Left renal cortex interstitium (tissue), 4 donors: ENCODE data around the gene USP25. TPM values are rescaled to one million over a fixed set of nuclear protein-coding genes. Genes with fewer than 3 reads are reported as not detected.
"Not testable (repeated sequence)": the region's sequence is repeated elsewhere in the genome, so short reads cannot be mapped to it uniquely, and the experiment has no call there.

Experiments
- DNase-seq, 4 donors: peaks; one replicate each; pipeline ENCODE4 v3.0.0-alpha.2; 2013; ENCODE audit warnings: low read depth in 4 of 4, low spot score in 2 of 4, missing footprints in 1 of 4
- polyA plus RNA-seq, 4 donors: library from polyadenylated mRNA; unstranded; fragments of 120-200 nt; gene quantifications; one replicate each; pipeline ENCODE4 v1.2.1, GENCODE V29; 2013; ENCODE audit not compliant: insufficient read length in 4 of 4

The USP25 gene
- polyA plus RNA-seq, 4 donors = 41.0 to 54.9 (median 51.0) TPM

DNA sequence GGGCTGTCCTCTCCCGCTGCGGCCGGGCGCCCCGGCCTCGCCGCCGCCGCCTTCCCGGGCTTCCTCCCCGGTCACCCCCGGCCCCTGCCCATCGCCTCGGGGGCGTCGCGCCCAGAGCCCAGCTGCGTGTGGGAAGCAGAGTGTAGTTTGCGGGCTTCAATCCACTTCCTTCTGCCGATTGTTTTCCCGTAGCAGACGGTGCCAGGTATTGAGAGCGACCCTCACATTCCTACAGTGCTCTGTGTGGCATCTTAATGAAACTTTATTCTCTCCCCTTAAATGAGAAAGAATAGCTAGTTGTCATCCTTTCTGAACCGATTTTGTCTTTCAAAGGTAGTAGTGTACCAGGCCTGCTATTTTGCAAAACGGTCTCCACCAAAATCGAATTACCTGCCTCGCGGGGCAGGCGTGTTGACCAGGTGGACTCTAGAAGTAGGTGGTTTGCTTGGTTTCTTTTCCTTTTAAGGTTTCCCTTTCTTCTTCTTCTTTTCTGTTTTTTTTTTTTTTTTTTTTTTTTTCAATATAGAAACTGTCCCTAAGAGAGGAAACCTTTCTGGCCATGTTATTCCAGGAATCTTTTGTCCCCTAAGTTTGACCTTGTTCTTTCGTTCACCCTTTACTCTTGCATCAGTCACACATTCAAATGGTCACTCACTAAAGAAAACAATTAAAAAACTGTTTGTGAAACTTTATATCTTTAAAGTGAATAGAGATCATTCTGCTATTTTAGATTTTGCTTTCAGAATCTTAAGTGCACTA is 881 bp downstream of the USP25 start:
- peak in 1 of 4 donors; percentile 39 for DNase-seq

DNA sequence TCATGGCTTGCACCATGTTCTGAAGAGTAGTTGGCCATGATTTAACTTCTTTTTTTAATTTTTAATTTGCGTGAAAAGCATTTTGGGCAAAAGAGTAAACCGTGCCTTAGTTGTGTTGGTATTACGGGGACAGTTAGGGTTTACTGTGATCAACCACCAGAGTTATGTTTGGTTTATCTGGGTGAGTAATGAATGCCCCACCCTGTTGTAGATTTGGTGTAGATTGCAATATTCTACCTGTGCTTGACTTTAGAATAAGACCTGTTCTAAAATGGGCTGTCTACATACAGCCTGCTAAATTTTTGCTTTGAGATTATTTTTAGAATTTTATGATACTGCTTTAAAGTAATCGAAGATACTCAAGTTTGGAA is 1.4 kb downstream of the USP25 start:
- DNase-seq = peak in 1 of 4 donors; percentile 29

DNA sequence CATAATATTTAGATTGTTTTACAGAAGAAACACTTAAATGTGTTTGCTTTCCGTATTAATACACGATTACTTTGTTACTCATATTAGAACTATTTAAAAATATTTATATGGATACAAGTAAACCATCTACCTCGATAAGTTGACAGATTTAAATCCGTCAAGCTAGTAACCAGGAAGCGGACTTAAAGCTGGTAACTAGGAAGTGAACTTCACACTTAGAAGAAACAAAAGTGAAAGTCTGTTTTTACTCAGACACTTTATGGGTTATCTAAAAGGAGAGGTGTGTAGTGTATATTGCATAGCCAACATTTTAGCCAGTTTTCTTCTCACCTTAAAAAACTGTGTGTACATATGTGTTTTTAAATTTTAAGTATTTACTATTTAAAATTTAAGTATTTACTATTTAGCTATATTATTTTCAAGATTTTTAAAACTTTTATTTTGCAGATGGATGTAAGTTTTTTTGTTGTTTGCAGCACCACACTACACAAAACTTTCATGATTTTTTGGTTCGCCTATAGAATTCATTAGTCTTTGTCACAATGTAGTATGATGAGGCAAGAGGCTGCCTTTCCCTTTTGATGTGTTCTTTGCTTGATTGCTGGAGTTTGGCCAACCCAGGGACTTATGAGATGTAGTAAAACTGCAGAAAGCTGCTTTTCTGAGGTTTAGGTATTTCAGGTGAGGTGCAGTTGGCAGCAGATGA is 2.7 kb downstream of the USP25 start:
- no peak for DNase-seq

DNA sequence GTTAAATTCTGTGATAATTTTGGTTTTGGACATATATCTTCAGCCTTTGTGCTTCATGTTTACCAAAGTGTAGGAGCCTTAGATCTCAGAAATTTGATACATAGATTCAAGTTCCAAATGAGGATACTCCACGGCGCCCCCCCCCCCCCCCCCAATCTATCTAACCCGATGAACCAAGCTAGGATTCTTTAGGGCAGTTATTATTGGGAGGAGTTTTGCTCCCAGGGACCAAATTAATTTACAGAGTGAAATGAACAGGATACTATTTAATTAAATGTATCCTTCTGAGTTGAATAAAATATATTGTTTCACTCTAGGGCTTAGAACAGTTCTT is 3.2 kb downstream of the USP25 start:
- DNase-seq = no peak

DNA sequence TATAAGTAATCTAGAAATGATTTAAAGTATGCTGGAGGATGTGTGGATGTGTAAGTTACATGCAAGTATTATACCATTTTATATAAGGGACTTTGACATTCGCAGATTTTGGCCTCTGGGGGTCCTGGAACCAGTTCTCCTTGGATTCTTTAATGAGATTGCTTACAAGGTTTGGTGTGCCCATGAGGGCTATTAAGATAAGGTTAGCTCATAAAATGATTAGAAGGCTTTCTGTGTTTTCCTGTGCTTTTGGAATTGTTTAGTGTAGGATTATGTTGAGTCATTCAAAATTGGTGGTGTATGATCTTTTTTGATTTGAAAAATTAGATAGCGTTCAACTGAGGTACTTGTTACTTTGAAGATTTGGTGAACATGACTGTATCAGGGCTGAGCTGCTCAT is 5.6 kb downstream of the USP25 start:
- no peak for DNase-seq

DNA sequence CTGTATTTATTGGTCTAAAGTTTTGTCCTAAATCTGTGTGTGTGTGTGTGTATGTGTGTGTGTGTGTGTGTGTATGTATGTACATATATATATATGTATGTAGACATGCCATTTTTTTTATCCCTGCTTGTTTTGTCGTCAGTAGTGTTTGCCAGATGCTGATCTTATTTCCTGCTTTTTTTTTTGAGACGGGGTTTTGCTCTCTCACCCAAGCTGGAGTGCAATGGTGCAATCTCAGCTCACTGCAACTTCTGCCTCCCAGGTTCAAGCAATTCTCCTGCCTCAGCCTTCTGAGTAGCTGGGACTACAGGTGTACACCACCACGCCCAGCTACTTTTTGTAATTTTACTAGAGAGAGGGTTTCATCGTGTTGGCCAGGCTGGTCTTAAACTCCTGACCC is 6.1 kb downstream of the USP25 start:
- DNase-seq = not testable (repeated sequence)

DNA sequence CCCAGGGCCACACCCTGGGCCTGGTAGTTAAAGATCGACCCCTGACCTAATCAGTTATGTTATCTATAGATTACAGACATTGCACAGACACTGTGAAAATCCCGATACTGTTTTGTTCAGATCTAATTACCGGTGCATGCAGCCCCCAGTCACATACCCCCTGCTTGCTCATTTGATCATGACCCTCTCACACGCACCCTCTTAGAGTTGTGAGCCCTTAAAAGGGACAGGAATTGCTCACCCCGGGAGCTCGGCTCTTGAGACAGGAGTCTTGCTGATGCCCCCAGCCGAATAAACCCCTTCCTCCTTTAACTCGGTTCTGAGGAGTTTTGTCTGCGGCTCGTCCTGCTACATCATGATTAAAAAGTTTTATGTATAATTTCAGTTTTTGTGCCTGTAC is 9.0 kb downstream of the USP25 start:
- not testable (repeated sequence) for DNase-seq

DNA sequence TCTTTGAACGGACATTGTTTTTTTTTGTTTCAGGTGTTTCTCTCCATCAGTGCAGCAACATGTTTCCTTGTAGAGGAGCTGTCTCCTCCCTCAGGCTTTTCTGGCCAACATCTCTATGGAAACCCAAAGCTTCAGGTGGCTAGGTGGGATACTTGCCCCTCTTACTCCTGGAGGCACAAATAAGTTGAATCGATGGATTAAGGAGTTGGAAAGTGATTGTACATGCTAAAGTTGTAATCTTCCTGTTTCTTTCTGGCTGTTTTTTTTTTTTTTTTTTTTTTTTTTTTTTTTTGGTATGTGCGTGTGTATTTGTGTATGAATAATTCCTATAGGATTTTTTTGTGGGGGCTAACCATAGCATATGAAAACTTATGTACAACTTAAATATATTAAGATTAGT is 10.6 kb downstream of the USP25 start:
- no peak for DNase-seq

DNA sequence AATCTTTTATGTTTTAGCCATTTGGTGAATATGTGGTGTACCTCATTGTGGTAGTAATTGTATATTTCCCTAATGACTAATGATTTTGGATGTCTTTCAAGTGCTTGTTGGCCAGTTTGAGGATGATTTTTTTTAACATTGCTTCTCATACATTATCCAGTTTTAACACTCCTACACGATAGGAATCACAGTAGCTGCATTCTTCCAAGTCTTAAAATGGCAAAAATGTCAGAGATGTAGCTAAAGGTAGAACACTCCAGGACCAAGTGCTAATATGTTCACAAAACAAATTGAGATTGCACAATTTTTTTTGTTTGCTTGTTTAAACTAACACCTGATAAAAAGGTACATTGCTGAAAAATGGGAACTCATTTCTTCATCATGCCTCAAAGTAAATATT is 11.7 kb downstream of the USP25 start:
- no peak for DNase-seq

DNA sequence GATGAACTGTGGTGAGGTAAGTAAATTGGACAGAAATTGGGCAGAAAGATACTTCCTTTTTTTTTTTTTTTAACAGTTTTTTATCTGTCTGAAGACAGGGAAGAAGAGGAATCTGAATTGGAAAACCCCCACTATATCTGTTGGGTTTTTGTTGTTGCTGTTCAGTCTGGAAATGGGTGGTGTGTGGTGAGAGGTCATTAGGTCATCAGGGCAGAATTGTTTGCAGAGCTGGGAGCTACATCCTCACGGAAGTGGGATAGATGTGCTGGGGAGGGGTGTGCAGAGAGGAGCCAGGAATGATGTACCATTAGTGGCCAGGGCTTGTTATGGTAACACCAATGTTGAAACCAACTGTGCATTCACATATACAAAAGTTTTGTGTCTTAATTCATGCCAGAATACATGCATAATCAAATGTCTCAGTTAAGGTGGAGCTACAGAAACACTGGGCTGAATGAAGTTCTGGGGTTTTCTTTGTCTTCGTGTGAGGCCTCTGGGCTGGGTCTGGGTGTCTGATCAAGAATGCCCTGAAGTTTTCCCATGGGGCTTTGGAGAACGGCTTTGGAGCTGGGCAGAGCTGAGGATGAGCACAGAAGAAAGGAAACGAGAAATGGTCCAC is 12.4 kb downstream of the USP25 start:
- DNase-seq = no peak

DNA sequence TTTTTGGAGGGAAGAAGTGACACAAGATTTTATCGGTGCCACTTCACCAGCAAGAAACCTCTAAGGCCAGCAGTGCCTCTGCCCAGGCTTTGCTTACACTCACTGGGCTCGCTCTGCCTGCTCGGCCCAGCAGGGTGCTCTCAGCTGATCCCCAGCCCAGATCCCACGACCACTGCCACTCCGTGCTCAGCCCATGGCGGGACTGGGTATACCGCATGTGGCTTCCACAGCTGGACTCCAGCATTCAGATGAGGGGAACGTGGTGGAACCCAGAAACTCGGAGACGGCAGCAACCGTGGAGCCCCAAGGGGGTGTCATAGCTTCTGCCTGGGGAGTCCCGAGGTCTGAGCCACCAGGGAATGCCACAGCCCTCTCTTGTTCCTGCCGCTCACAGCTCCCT is 12.9 kb downstream of the USP25 start:
- DNase-seq = no peak

DNA sequence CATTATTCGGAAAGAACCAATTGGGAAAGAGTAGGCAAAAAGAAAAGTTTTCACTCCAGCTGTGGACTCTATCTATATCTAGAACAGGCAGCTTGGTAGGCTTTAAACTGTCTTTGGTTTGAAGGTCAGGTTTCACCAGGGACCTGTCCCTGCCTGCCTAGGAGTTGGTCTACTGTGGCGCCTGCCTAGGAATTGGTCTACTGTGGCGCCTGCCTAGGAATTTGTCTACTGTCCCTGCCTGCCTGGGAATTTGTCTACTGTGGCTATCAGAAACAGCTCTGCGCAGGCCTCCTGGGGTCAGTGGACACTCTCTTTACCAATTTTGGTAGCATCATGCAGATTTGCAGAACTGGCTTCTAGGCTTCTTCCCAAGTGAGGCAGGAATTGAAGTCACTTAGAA is 13.8 kb downstream of the USP25 start:
- DNase-seq = no peak

DNA sequence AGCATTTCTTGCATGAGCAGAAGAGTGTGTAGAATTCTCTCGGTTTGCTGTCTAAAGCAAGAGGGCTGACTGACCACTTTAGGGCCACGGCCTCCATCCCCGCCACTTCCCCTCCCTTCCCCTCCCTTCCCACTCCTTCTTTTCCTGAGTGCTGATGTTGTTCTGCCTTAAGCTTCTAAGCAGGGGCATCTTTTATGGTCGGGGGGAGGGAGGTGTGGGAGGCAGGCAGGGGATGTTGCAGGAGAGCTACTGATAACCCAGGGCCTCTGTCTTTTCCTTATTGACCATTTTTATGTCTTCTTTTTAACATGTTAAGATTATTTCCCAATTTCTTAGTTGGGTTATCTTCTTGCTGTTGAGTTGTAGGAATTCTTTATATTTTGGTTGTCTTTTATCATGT is 15.1 kb downstream of the USP25 start:
- no peak for DNase-seq

DNA sequence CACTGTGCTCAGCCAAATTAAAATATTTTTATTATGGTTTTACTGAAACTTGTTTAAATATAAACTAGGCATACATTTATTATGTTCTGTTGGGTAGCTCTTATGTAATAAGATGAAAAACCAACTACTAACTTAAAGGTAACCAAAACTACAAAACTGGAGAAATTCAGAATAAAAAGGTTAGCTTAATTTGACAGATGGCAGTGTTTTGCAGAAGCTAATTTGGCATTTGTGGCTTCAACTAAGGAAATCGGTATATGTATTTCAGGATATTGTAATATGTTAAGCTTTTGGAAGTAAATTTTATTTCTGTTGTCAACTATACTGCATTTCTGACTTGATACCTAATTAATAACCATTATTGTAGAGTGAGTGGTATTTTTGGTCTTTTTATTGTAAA is 18.8 kb downstream of the USP25 start:
- DNase-seq = no peak

DNA sequence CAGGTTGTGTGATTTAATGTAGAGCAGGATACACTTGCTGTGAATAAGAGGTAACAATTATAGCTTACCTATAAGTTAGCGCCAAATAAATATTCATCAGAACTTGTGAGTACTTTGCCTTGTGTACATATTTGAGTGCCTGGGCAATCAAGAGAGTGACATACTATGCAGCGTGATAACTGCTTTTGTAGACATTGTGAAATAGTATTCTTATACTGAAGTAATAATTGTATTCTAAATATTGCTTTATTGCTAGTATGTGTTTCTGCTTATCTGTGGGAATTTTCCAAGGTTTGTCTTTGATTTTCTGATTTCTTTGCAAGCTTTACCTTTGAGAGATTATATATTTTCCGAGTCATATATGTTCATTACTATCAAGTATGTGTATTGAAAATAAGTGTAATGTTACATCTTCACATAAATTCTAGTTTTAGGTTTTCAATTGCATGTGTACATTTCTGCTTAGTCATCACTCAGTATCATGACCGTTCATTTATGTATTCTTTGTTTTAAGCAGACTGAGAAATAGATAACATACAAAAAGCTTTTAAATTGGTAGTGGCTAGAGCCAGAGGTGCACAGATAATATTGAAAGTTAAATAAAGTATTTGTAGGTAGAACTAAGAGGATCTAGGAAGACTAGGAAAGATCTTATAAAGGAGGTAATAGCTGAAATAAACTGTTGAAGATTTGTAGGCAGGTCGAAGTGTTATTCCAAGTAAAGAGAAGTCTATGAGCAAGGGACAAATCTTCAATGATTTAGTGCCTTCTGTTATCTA is 19.5 kb downstream of the USP25 start:
- DNase-seq = no peak

DNA sequence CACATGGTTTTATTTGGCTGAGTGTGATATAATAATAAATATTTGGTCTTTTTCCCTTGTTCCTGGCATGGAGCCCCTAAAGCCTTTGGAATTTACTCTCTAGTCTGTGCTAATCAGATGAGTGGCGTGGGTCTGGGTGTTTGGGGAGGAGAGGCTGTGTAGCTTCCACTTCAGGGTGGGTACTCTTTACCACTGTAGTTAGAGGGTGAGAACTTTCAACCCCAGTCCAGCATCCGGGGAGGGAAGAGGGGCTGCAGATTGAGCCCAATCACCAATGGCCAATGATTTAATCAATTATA is 20.0 kb downstream of the USP25 start:
- DNase-seq = no peak

DNA sequence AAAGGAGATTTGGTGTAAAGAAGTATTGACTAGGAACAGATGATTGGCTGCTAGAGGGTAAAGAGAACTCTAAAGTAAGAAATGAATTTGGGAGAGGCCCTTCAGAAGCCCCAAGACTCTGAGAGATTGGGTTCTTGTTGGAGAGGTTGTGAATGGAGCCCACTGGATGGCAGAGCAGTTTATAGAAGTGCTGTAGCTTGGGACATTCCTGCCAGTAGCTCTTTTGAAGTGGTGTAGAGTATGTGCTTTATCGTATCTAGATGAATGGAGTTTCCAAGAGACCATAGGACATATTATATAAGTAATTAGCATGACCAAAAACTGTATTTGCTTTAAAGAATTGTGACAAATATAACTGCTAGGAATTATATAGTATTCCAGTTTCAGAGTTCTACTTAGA is 21.3 kb downstream of the USP25 start:
- no peak for DNase-seq

DNA sequence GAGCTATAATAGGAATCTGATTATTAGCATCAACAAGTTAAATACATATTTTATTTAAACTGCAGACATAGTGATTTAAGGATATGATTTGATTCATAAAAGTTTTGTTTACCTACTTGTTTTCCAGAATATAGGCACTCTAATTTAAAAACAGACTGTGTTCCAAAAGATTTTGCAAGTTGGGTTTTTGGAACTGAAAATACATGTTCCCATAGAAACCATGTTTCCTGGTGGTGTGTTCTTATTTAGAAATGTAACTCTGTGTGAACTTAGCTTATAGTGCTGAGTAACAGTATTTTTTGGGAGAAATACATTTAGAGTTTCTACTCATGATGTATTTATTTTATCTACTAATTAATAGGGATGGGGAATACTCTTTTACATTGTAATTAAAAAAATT is 21.8 kb downstream of the USP25 start:
- DNase-seq = no peak

DNA sequence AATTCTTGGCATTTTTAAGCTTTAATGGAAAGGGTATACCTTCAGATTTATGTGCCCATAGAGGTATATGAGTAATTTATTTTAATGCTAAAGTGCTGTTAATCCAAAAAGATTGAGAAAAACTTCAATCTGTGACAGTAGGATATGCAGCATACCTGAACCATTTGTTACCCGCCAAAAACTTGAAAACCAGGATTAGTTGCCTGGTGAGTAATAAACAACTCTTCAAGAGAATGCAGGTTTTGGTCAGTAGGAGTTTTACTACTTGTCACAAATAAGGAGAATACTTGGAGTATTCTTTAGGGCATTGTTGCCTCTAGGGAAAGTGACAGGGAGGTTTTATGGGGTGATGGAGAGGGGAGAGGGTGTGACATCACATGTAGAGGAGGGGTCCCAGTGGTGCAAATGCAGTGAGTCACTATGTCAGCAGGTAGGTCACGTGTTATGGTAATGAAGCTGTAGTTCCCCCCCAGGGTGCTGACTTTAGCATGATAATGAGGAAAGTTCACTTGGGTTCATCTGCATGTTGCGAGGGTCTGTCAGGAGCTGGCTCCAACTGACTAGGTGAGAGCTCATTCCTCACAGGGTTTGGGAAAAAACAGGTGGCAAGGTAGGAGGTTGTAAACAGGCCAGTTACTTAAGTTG is 23.1 kb downstream of the USP25 start:
- no peak for DNase-seq

DNA sequence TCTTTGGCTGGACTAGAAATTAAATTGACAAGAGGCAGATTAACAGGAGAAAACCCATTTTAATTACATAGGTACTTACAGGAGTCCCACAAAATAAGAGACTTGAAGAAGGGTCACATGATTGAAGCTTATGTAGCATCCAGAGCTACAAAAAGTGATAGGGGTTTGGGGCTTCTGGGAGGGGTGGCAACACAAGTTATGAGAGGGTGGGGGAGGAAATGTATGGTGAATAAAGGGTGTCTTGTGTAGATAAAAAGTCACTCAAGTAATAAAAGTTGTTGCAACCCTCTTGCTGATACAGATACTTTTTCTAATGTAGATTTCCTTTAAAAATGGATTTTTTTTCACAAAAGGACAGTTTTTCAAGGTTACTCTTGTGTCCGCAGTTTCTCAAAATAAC is 24.0 kb downstream of the USP25 start:
- no peak for DNase-seq

DNA sequence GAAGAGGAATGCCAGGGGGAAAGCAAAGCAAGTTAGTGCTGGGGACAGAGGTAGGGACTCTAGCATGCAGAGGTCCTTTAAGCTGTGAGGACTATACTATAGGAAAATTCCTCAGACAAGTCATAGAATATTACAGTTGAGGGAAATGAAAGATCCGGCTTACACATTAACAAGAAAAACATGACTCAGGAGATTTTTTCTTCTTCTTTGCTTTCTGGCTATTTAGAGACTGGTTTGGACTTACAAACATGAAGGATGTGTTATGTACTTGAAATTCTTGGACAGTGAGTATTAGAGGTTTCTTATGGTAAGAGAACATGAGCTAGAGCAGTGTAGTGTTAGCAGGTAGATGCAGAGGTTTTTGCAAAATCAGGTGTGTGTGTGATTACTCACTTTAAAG is 24.9 kb downstream of the USP25 start:
- no peak for DNase-seq
